HepG2 (cell line): Measurements from ENCODE around the gene KIAA1328. TPM values are rescaled to one million over a fixed set of nuclear protein-coding genes. Genes with fewer than 3 reads are reported as not detected.

Experiments
- ATAC-seq: fragments of 200-7000 bp; cut with Tn5 transposase; 3 replicates; pipeline ENCODE4 v1.9.1; 2020; ENCODE audit warnings: mild to moderate bottlenecking, moderate library complexity
- BruUV-seq: library from RNA; stranded (reverse); fragments of 400-500 nt; replicated peaks from 2 replicates; lab custom pipeline; 2021; lab: Mats Ljungman, UMichigan
- CTCF ChIA-PET: fragments of 300-600 bp; formaldehyde crosslinking; extraction: SDS; loops from one replicate; lab custom pipeline; 2021; ENCODE audit warnings: low total read pairs, inconsistent platforms, low intra/inter-chr PET ratio; lab: Yijun Ruan, JAX
- POLR2A ChIA-PET: fragments of 350-600 bp; sonication (Branson Sonifier 250); formaldehyde crosslinking; loops from one replicate; lab custom pipeline; 2020; ENCODE audit warnings: antibody characterized with exemption, inconsistent platforms; lab: Yijun Ruan, JAX
- DNase-seq: peaks from one replicate; pipeline ENCODE4 v3.0.0-alpha.2; 2015; ENCODE audit warnings: low spot score
- FAIRE-seq: peaks from 3 replicates; lab custom pipeline; 2011; peaks lifted over from hg19 to GRCh38; lab: Jason Lieb, UNC
- H2AFZ ChIP-seq: one replicate; pipeline ENCODE4 v1.6.1; 2011; ENCODE audit warnings: low read length, inconsistent platforms
- H3K27ac ChIP-seq: fragments of 300-600 bp; 3 replicates; pipeline ENCODE4 v1.8.0; 2011; ENCODE audit warnings: mixed run types, mild to moderate bottlenecking, mixed read lengths, low read length, inconsistent platforms; ENCODE audit not compliant: insufficient read depth; ENCODE audit errors: extremely low read length
- H3K27me3 ChIP-seq, 2 experiments: fragments of 200-600 bp in 1 of 2; 2 replicates in 1 of 2; 3 replicates in 1 of 2; pipeline versions ENCODE4 v1.6.0 to v1.8.0; 2011; ENCODE audit warnings: low read length in 2 of 2, mild to moderate bottlenecking in 2 of 2, moderate library complexity in 2 of 2, inconsistent platforms in 1 of 2; ENCODE audit not compliant: insufficient read depth in 2 of 2, control insufficient read depth in 1 of 2
- H3K36me3 ChIP-seq, 2 experiments: fragments of 200-600 bp in 1 of 2; replicated peaks in 1 of 2; 2 replicates in 1 of 2; 3 replicates in 1 of 2; pipeline versions ENCODE4 v1.5.1 to v1.8.0; 2011; ENCODE audit warnings: low read length in 2 of 2, inconsistent platforms in 1 of 2; ENCODE audit not compliant: insufficient read depth in 2 of 2, control insufficient read depth in 1 of 2
- H3K4me1 ChIP-seq: 2 replicates; pipeline ENCODE4 v1.5.1; 2012; ENCODE audit warnings: low read length, inconsistent platforms; ENCODE audit not compliant: insufficient read depth
- H3K4me2 ChIP-seq: 2 replicates; pipeline ENCODE4 v1.6.0; 2011; ENCODE audit warnings: low read depth, low read length, inconsistent platforms
- H3K4me3 ChIP-seq, 3 experiments: fragments of 200-600 bp in 1 of 3; sonication (generic), shearing (Covaris generic) in 1 of 3; replicated peaks in 1 of 3; 2 replicates each; pipeline ENCODE4 v1.5.1; 2011 to 2016; ENCODE audit warnings: low read length in 3 of 3, inconsistent platforms in 2 of 3, low read depth in 2 of 3, mild to moderate bottlenecking in 2 of 3, control low read depth in 1 of 3, mixed read lengths in 1 of 3; ENCODE audit not compliant: insufficient read depth in 1 of 3
- H3K79me2 ChIP-seq: one replicate; pipeline ENCODE4 v1.6.1; 2011; ENCODE audit warnings: low read length, inconsistent platforms; ENCODE audit not compliant: insufficient read depth
- H3K9ac ChIP-seq: 2 replicates; pipeline ENCODE4 v1.6.0; 2011; ENCODE audit warnings: mild to moderate bottlenecking, low read depth, low read length, inconsistent platforms; ENCODE audit not compliant: insufficient read depth
- H3K9me3 ChIP-seq: 2 replicates; pipeline ENCODE4 v1.5.1; 2012; ENCODE audit warnings: mild to moderate bottlenecking, low read length
- H4K20me1 ChIP-seq: 2 replicates; pipeline ENCODE4 v1.6.0; 2011; ENCODE audit warnings: inconsistent platforms, mild to moderate bottlenecking, low read length, moderate library complexity; ENCODE audit not compliant: insufficient read depth
- CEBPB ChIP-seq: IDR thresholded peaks from 2 replicates; pipeline ENCODE4 v1.6.1; 2011; ENCODE audit warnings: low read depth, low read length, improper control_type of control experiment, borderline replicate concordance
- CHCHD3 ChIP-seq: sonication (generic); formaldehyde crosslinking; IDR thresholded peaks from 2 replicates; pipeline ENCODE4 v1.8.0; 2022; ENCODE audit warnings: mild to moderate bottlenecking, missing genetic modification reagents, moderate library complexity
- FOXC1 ChIP-seq: sonication (generic); formaldehyde crosslinking; IDR thresholded peaks from 2 replicates; pipeline ENCODE4 v1.8.0; 2022; ENCODE audit warnings: mild to moderate bottlenecking, missing genetic modification reagents, borderline replicate concordance
- FOXP4 ChIP-seq: sonication (generic); formaldehyde crosslinking; IDR thresholded peaks from 2 replicates; pipeline ENCODE4 v1.4.0; 2020; ENCODE audit warnings: missing genetic modification reagents
- GPN1 ChIP-seq: sonication (generic); formaldehyde crosslinking; IDR thresholded peaks from 2 replicates; pipeline ENCODE4 v1.5.1; 2020; ENCODE audit warnings: missing genetic modification reagents, borderline replicate concordance
- HNRNPH1 ChIP-seq: fragments of 200-400 bp; formaldehyde crosslinking; optimal IDR thresholded peaks from 2 replicates; pipeline ENCODE3; 2017; ENCODE audit warnings: mild to moderate bottlenecking, low read depth, low read length
- KDM2A ChIP-seq: sonication (generic); formaldehyde crosslinking; IDR thresholded peaks from 2 replicates; pipeline ENCODE4 v1.4.0; 2020; ENCODE audit warnings: low read depth, missing genetic modification reagents, borderline replicate concordance
- KDM3A ChIP-seq: IDR thresholded peaks from 2 replicates; pipeline ENCODE4 v1.6.1; 2018; ENCODE audit warnings: low read depth, missing compliant biosample characterization
- NCOR1 ChIP-seq: fragments of 200-600 bp; sonication (generic); IDR thresholded peaks from 2 replicates; pipeline ENCODE4 v1.7.0; 2017; ENCODE audit warnings: antibody characterized with exemption, low read length, borderline replicate concordance
- PHF20 ChIP-seq: sonication (generic); formaldehyde crosslinking; IDR thresholded peaks from 2 replicates; pipeline ENCODE4 v1.5.0; 2020; ENCODE audit warnings: mild to moderate bottlenecking, missing genetic modification reagents
- PITX1 ChIP-seq: sonication (generic); formaldehyde crosslinking; IDR thresholded peaks from 2 replicates; pipeline ENCODE4 v1.5.1; 2020; ENCODE audit warnings: mild to moderate bottlenecking, missing genetic modification reagents
- PTBP1 ChIP-seq: fragments of 200-400 bp; formaldehyde crosslinking; IDR thresholded peaks from 2 replicates; pipeline ENCODE4 v1.6.1; 2018; ENCODE audit warnings: low read length, low read depth; ENCODE audit not compliant: poor library complexity, severe bottlenecking
- SIX4 ChIP-seq: sonication (generic); formaldehyde crosslinking; IDR thresholded peaks from 2 replicates; pipeline ENCODE4 v1.4.0; 2020; ENCODE audit warnings: missing genetic modification reagents
- SSRP1 ChIP-seq: IDR thresholded peaks from 2 replicates; pipeline ENCODE4 v1.6.1; 2016; ENCODE audit warnings: control low read depth
- ZFAT ChIP-seq: sonication (generic); formaldehyde crosslinking; conservative IDR thresholded peaks from 2 replicates; pipeline ENCODE4 v1.8.1; 2023; ENCODE audit warnings: missing genetic modification reagents, inconsistent platforms
- ZNF414 ChIP-seq: sonication (generic); formaldehyde crosslinking; IDR thresholded peaks from 2 replicates; pipeline ENCODE4 v1.5.0; 2020; ENCODE audit warnings: missing genetic modification reagents
- ZNF570 ChIP-seq: sonication (generic); formaldehyde crosslinking; IDR thresholded peaks from 2 replicates; pipeline ENCODE4 v1.4.0; 2020; ENCODE audit warnings: mild to moderate bottlenecking, missing genetic modification reagents, borderline replicate concordance
- ZNF772 ChIP-seq: sonication (generic); formaldehyde crosslinking; IDR thresholded peaks from 2 replicates; pipeline ENCODE4 v1.5.0; 2020; ENCODE audit warnings: mild to moderate bottlenecking, missing genetic modification reagents
- ZSCAN31 ChIP-seq: sonication (generic); formaldehyde crosslinking; IDR thresholded peaks from 2 replicates; pipeline ENCODE4 v1.5.0; 2020; ENCODE audit warnings: low read depth, mild to moderate bottlenecking, missing genetic modification reagents
- ZZZ3 ChIP-seq: sonication (generic); formaldehyde crosslinking; IDR thresholded peaks from 2 replicates; pipeline ENCODE4 v1.4.0; 2020; ENCODE audit warnings: missing genetic modification reagents, mild to moderate bottlenecking, borderline replicate concordance
- WGBS: methylation state at CpG from one replicate; pipeline ENCODE4 v1.1.6; 2017; ENCODE audit warnings: low lambda C conversion rate; 5-methylcytosine and 5-hydroxymethylcytosine counted together
- in situ Hi-C: cut with HindIII; loops from 2 replicates; pipeline ENCODE4 v1.10.0; 2017; ENCODE audit warnings: low pct_unique_long_range_greater_than_20kb; ENCODE audit not compliant: extremely low pct_ligation_motif_present
- intact Hi-C: fragments of 100-400 bp; cut with micrococcal nuclease; formaldehyde crosslinking; loops from one replicate; pipeline ENCODE4 v1.10.0; 2022; ENCODE audit not compliant: unreplicated experiment
- polyA plus RNA-seq, 8 experiments: library from polyadenylated mRNA; depleted of rRNA in 3 of 8; stranded (reverse) in 7 of 8; unstranded in 1 of 8; fragments of >200 nt; fragmentation: Illumina TruSeq in 4 of 8; extraction: Trizol in 4 of 8; gene quantifications; 2 replicates each; pipeline versions ENCODE4 v1.2.1 to v1.2.3, GENCODE V29; 2011 to 2016; ENCODE audit warnings: low read depth in 4 of 8, missing spikeins in 1 of 8, mixed read lengths in 1 of 8; ENCODE audit not compliant: insufficient read depth in 1 of 8
- total RNA-seq, 5 experiments: library from RNA; depleted of rRNA; stranded (reverse); fragments of >200 nt; fragmentation: Illumina TruSeq; extraction: Trizol; gene quantifications; 2 replicates each; pipeline ENCODE4 v1.2.3, GENCODE V29; 2016; ENCODE audit warnings: low read depth in 1 of 5

The KIAA1328 gene
- total and polyA plus RNA-seq, 2 of the 13 experiments (the other 11 are each of a cell fraction or from before 2014, with no cell fraction given), result 4.1 to 6.0 TPM

- Histone ChIP-seq H3K4me2 (no peak overlapping the region), H3K27me3 (no peaks in the 10 kb centered on the region; a peak in 1 of 5 replicates), H3K4me1 (peaks cover 33% of the 10 kb centered on the region), H3K9ac (no peak overlapping the region), H3K27ac (no peak overlapping the region), H3K79me2 (peaks cover 7% of the 10 kb centered on the region), H3K4me3 (no peak overlapping the region), H3K9me3 (no peaks in the 10 kb centered on the region), H2AFZ (no peak overlapping the region), H4K20me1 (no peaks in the 10 kb centered on the region), H3K36me3 (no peaks in the 10 kb centered on the region)
- DNase-seq (no peak), FAIRE-seq (no peak), ATAC-seq (no peak)
- TF ChIP-seq GPN1 (CRISPR knock-in tag) (no peak), FOXP4 (CRISPR knock-in tag) (no peak), PTBP1 (no peak), PHF20 (CRISPR knock-in tag) (no peak), CEBPB (no peak), CHCHD3 (CRISPR knock-in tag) (no peak), HNRNPH1 (no peak), ZFAT (CRISPR knock-in tag) (no peak), KDM2A (no peak), ZNF570 (CRISPR knock-in tag) (no peak), ZNF772 (no peak), ZZZ3 (no peak), NCOR1 (no peak), KDM3A (no peak), SIX4 (no peak), ZNF414 (no peak), PITX1 (CRISPR knock-in tag) (no peak), ZSCAN31 (CRISPR knock-in tag) (no peak), SSRP1 (CRISPR knock-in tag) (no peak), FOXC1 (CRISPR knock-in tag) (no peak)
- intact Hi-C loops, result no loop called here
- CTCF ChIA-PET, result no interaction called here
- WGBS, result 95% methylated on average over 2 of the region's 2 CpGs
- BruUV-seq, result no TSS peak
- in situ Hi-C loops, result no loop called here
- POLR2A ChIA-PET, result no interaction called here
These were observed 4.2 kb downstream of the KIAA1328 start for GRCh38 chr18:36833120-36833519.
